Measurements from ENCODE around the gene HACD4. TPM values are rescaled to one million over a fixed set of nuclear protein-coding genes. Genes with fewer than 3 reads are reported as not detected.
"Not testable (repeated sequence)": the region's sequence is repeated elsewhere in the genome, so short reads cannot be mapped to it uniquely, and the experiment has no call there.

The HACD4 gene
- polyA plus RNA-seq, 4 donors, result 2.9 to 3.2 (median 3.0) TPM

- DNase-seq (ENCODE audit: low read depth in 4 of 4, low spot score in 2 of 4), result not testable (repeated sequence)
Observed at GRCh38 chr9:20973246-20973947, 58.0 kb downstream of the HACD4 start.

GRCh38 chr9:20972684-20973083, 58.8 kb downstream of the HACD4 start:
- DNase-seq (ENCODE audit: low read depth in 4 of 4, low spot score in 2 of 4), result no peak

GRCh38 chr9:20962536-20963225, 68.8 kb downstream of the HACD4 start:
- DNase-seq (ENCODE audit: low read depth in 4 of 4, low spot score in 2 of 4), result no peak

- DNase-seq (ENCODE audit: low read depth in 4 of 4, low spot score in 2 of 4), result no peak
Observed at GRCh38 chr9:20950707-20951106, 80.7 kb downstream of the HACD4 start.

Other genes with a start within 250 kb of the HACD4 start
- gene IFNB1, start 46.3 kb upstream of the HACD4 start, polyA plus RNA-seq (ENCODE audit: insufficient read length in 4 of 4), result not detected
- not detected for gene IFNW1, start 110.2 kb upstream of the HACD4 start, polyA plus RNA-seq (ENCODE audit: insufficient read length in 4 of 4)
- under 1 TPM in 1 of 4 donors, not detected in 3; 0.24 TPM for gene IFNA21, start 135.0 kb upstream of the HACD4 start, polyA plus RNA-seq (ENCODE audit: insufficient read length in 4 of 4)
- gene IFNA4, start 155.9 kb upstream of the HACD4 start, polyA plus RNA-seq (ENCODE audit: insufficient read length in 4 of 4), result not detected
- gene IFNA7, start 170.6 kb upstream of the HACD4 start, polyA plus RNA-seq (ENCODE audit: insufficient read length in 4 of 4), result not detected
- gene IFNA10, start 175.5 kb upstream of the HACD4 start, polyA plus RNA-seq (ENCODE audit: insufficient read length in 4 of 4), result not detected
- not detected for gene IFNA16, start 185.7 kb upstream of the HACD4 start, polyA plus RNA-seq (ENCODE audit: insufficient read length in 4 of 4)
- not detected for gene IFNA17, start 196.6 kb upstream of the HACD4 start, polyA plus RNA-seq (ENCODE audit: insufficient read length in 4 of 4)
- gene IFNA14, start 208.4 kb upstream of the HACD4 start, polyA plus RNA-seq (ENCODE audit: insufficient read length in 4 of 4), result not detected